Retinal pigment epithelial cell (primary cell): Measurements from ENCODE around the gene TIMM10.
A peak's percentile ranks its signal among the peaks of the same experiment; 100 is the strongest.

Source experiments
- DNase-seq: peaks from one replicate; pipeline ENCODE4 v3.0.0-alpha.2; 2010; ENCODE audit warnings: low read depth
- H3K4me3 ChIP-seq: 2 replicates; pipeline ENCODE4 v1.5.1; 2011; ENCODE audit warnings: mild to moderate bottlenecking, low read length, control low read depth, moderate library complexity
- TF ChIP-seq, protein P1 (sequence below): conservative IDR thresholded peaks from 2 replicates; pipeline ENCODE4 v1.5.1; 2011; ENCODE audit warnings: low read depth, low read length, control low read depth, inconsistent platforms

Gene TIMM10

DNA sequence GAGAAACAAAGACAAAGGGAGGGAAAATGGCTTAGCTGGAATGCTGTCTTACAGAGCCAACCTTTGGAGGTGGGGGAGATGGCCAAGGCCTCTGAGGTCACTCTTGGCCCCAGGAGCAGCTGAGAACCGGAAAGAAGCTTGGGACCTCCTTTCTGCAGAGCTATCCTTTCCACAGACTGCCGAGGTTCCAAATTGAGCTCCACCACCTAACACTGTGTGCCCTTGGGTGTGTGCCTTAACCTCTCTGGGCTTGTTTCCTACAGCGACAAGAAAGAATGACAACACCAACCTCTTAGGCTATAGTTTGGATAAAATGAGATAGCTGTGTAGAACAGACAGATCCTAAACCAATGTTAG, 47.0 kb downstream of the TIMM10 start:
- no peak overlapping the region for H3K4me3 ChIP-seq
- TF ChIP-seq, protein P1, sequence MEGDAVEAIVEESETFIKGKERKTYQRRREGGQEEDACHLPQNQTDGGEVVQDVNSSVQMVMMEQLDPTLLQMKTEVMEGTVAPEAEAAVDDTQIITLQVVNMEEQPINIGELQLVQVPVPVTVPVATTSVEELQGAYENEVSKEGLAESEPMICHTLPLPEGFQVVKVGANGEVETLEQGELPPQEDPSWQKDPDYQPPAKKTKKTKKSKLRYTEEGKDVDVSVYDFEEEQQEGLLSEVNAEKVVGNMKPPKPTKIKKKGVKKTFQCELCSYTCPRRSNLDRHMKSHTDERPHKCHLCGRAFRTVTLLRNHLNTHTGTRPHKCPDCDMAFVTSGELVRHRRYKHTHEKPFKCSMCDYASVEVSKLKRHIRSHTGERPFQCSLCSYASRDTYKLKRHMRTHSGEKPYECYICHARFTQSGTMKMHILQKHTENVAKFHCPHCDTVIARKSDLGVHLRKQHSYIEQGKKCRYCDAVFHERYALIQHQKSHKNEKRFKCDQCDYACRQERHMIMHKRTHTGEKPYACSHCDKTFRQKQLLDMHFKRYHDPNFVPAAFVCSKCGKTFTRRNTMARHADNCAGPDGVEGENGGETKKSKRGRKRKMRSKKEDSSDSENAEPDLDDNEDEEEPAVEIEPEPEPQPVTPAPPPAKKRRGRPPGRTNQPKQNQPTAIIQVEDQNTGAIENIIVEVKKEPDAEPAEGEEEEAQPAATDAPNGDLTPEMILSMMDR, result no peak
- DNase-seq, result no peak

DNA sequence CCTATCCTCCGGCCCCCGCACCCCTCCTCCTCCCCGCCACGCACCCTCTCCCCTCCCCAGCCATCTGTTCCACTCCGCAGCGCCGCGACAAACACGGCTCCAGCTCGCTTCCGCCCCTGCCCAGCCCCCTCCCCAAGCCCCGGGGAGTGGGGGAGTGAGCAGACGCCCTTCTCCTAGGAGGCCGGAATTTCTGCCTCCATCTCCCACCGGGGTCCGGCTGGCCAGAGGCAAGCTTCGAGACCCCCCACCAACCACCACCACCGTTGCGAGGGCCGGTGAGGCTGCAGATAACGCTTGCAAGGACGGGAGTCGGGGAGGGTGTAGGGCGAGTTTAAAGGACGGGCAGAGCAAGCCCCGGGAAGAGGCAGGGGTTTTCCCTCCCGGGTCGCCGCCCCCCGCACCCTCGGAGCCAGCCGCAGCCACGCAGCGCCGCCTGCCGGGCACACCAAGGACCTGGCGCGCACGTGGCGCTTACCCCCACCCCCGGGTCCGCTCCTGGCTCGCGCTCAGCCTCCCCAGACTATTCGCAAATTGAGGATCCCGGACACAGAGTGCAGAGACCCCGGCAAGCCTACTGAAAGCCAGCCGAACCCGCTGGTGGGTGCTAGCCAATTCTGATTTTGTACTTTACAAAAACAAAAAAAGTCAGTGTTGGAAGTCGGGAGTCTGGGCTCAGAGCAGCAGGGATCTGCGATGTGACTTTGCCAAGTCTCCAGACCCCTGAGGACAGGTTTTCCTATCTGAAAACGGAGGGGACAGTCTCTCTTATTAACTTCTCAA, 47.6 kb downstream of the TIMM10 start:
- TF ChIP-seq, protein P1, result peak; percentile 68
- no peak for DNase-seq
- peak overlapping the region; percentile 23 for H3K4me3 ChIP-seq

DNA sequence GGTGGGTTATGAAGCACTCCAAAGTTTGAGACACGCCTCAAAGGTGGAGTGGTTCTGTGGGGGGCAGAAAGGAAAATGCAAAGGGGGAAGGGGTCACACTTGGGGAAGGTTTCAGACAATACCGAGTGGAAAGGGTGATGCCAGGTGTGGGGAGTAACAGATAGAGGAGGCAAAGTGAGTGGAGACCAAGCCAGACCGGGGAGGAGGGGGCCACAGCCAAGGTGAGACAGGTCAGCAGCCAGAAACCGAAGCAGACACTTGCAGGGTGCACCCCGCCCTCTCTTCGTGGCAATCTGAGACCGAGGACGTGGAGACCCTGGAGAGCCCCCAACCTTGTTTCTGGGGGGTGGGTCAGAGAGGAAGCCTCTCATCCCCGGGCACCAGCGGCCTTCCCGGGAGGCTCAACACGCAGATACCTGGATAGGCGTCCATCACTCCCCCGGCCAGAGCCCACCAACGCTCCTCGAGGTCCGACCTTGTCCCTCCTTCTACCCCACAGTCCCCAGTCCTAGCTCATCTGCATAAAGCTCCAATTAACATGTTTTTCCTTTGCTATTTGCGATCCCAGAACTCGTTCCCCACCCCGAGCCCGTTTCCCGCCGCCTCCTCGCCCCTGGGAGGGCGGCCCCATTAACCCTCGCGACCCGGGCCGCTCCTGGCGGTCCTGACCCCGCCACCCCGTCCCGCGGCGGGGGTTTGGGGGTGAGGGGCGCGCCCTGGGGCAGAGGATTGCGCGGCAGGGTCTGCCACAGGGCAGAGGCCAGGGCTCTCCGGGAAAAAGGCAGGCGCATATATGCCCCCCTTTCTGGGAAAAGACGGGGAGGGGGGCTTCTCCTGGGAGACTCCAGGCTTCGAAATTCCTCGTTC, 48.4 kb downstream of the TIMM10 start:
- DNase-seq, result no peak

DNA sequence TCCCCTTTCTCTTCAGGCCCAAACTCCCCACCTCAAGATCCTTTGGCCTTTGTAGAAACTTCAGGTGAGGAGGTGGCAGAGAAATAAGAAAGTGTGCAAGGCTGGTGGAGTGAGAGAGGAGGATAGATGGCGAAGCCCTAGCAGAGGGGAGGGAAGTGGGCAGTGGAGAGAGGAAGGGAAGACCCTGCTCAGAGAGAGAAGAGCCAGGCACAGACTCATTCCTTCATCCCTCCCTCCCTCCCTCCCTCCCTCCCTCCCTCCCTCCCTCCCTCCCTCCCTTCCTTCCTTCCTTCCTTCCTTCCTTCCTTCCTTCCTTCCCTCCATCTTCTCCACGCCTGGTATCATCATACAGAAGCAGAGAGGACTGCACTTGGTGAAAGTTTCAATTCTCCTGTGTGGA, 49.2 kb downstream of the TIMM10 start:
- no peak for DNase-seq
- H3K4me3 ChIP-seq, result no peak overlapping the region
- TF ChIP-seq, protein P1, result no peak

More for the DNA sequence above, 48.4 kb downstream of the TIMM10 start:
- TF ChIP-seq, protein P1, result no peak
- H3K4me3 ChIP-seq, result no peak overlapping the region

DNA sequence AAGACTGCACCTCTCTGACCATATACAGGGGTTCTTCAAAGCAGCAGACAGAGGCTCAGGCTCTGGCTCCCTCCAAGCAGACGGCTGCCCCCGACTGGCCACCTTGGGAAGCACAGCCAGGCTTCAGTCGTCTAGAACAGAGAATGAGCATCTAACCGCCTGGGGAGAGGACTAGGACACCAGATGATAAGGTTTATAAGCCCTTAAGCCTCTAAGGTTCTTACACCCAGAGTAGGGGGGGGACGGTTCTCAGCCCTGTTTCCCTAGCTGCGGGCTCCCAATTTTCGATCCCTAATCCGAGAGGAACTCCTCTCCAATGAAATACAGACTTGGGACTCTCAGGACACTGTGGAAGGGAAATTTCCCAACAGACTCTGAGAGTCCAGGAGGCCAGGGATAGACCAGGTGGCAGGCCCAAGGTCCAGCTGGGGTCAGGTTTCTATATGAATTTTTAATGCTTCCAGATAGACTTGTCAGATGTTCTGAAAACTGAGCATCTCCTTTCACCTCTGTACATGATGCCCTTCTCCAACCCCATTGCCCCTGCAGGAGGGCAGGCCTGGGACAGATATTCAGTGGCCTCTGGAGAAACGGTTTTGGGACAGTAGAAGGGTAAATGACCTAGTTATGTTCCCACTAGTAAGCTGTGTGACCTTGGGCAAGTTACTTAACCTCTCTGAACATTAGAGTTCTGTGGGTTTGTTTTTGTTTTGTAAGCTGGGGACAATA, 50.0 kb downstream of the TIMM10 start:
- no peak for DNase-seq
- H3K4me3 ChIP-seq, result no peak overlapping the region
- TF ChIP-seq, protein P1, result peak; percentile 79

DNA sequence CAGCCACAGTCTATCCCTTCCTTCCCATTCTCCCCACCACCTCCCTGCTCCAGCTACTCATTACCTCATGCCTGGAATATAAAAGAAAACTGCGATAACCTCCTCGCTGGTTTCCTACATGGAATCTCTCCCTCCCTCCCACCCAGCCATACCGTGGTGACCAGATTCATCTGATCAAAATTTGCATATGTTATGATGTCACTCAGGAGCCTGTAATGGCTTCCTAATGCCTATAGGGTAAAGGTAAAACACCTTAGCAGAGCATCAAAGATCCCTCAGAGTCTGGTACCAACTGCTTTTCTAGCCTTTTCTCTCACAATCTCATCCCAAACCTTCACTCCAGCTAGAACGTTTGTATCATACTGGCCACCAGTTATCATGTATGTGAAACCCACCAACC, 50.6 kb downstream of the TIMM10 start:
- TF ChIP-seq, protein P1, result no peak
- DNase-seq, result no peak
- H3K4me3 ChIP-seq, result no peak overlapping the region
